Endothelial cell of umbilical vein (primary cell): Measurements from ENCODE around the gene NXPE3. TPM values are rescaled to one million over a fixed set of nuclear protein-coding genes. Genes with fewer than 3 reads are reported as not detected.

Experiments
- BruUV-seq: library from RNA; stranded (reverse); fragments of 400-500 nt; replicated peaks from 2 replicates; lab custom pipeline; 2021; lab: Mats Ljungman, UMichigan
- CTCF ChIA-PET: fragments of 300-600, 350-600 bp; sonication (Branson Sonifier 250); formaldehyde crosslinking; loops from one replicate; lab custom pipeline; 2021; ENCODE audit warnings: antibody characterized with exemption, inconsistent platforms; lab: Charles Lee
- POLR2A ChIA-PET: fragments of 300-600, 350-600 bp; sonication (Branson Sonifier 250); formaldehyde crosslinking; loops from one replicate; lab custom pipeline; 2021; ENCODE audit warnings: antibody characterized with exemption, inconsistent platforms; lab: Charles Lee
- DNase-seq: peaks from one replicate; pipeline ENCODE4 v3.0.0-alpha.2; 2011; ENCODE audit warnings: low read depth, low spot score
- FAIRE-seq: peaks from 2 replicates; lab custom pipeline; 2011; peaks lifted over from hg19 to GRCh38; lab: Jason Lieb, UNC
- H2AFZ ChIP-seq: 2 replicates; pipeline ENCODE4 v1.6.0; 2012; ENCODE audit warnings: low read depth, low read length, control low read depth, inconsistent platforms
- H3K27ac ChIP-seq: 2 replicates; pipeline ENCODE4 v1.5.1; 2011; ENCODE audit warnings: low read depth, mild to moderate bottlenecking, control low read depth, low read length, moderate library complexity; ENCODE audit not compliant: insufficient read depth
- H3K27me3 ChIP-seq, 2 experiments: 2 replicates each; pipeline versions ENCODE4 v1.6.0 to v1.6.1; 2011; ENCODE audit warnings: low read length in 2 of 2, mixed read lengths in 1 of 2; ENCODE audit not compliant: control insufficient read depth in 2 of 2, insufficient read depth in 2 of 2
- H3K36me3 ChIP-seq, 2 experiments: 2 replicates in 1 of 2; 3 replicates in 1 of 2; pipeline ENCODE4 v1.5.1; 2011; ENCODE audit warnings: low read length in 2 of 2, mild to moderate bottlenecking in 1 of 2, moderate library complexity in 1 of 2; ENCODE audit not compliant: control insufficient read depth in 2 of 2, insufficient read depth in 2 of 2; ENCODE audit errors: extremely low read depth in 1 of 2
- H3K4me1 ChIP-seq: 3 replicates; pipeline ENCODE4 v1.5.1; 2011; ENCODE audit warnings: mild to moderate bottlenecking, low read length; ENCODE audit not compliant: control insufficient read depth, insufficient read depth; ENCODE audit errors: extremely low read depth
- H3K4me2 ChIP-seq: 2 replicates; pipeline ENCODE4 v1.6.1; 2011; ENCODE audit warnings: low read length, control low read depth, mixed read lengths; ENCODE audit not compliant: insufficient read depth
- H3K4me3 ChIP-seq, 3 experiments: fragments of 200-600 bp in 1 of 3; sonication (generic), shearing (Covaris generic) in 1 of 3; replicated peaks in 1 of 3; 2 replicates each; pipeline ENCODE4 v1.5.1; 2011 to 2016; ENCODE audit warnings: control low read depth in 3 of 3, low read length in 3 of 3, mild to moderate bottlenecking in 2 of 3, inconsistent platforms in 1 of 3, low read depth in 1 of 3, moderate library complexity in 1 of 3; ENCODE audit not compliant: insufficient read depth in 1 of 3
- H3K79me2 ChIP-seq: 2 replicates; pipeline ENCODE4 v1.6.0; 2012; ENCODE audit warnings: low read length, inconsistent platforms; ENCODE audit not compliant: control insufficient read depth, insufficient read depth
- H3K9ac ChIP-seq: replicated peaks from 2 replicates; pipeline ENCODE3; 2011; ENCODE audit warnings: low read length, control low read depth; ENCODE audit not compliant: insufficient read depth; ENCODE audit errors: extremely low read depth
- H3K9me1 ChIP-seq: replicated peaks from 3 replicates; pipeline ENCODE4 v1.6.0; 2011; ENCODE audit warnings: mild to moderate bottlenecking, low read length; ENCODE audit not compliant: control insufficient read depth, insufficient read depth; ENCODE audit errors: extremely low read depth
- H3K9me3 ChIP-seq: replicated peaks from 2 replicates; pipeline ENCODE4 v1.5.1; 2012; ENCODE audit warnings: low read length, inconsistent platforms; ENCODE audit not compliant: control insufficient read depth, insufficient read depth
- H4K20me1 ChIP-seq: replicated peaks from 2 replicates; pipeline ENCODE3; 2011; ENCODE audit warnings: mild to moderate bottlenecking, low read length; ENCODE audit not compliant: control insufficient read depth, insufficient read depth; ENCODE audit errors: extremely low read depth
- EZH2 ChIP-seq: IDR thresholded peaks from 2 replicates; pipeline ENCODE4 v1.6.1; 2012; ENCODE audit warnings: borderline replicate concordance, low read depth, mild to moderate bottlenecking, moderate library complexity, low read length, inconsistent platforms; ENCODE audit not compliant: severe bottlenecking
- FOS ChIP-seq: IDR thresholded peaks from 2 replicates; pipeline ENCODE4 v1.6.1; 2011; ENCODE audit warnings: mild to moderate bottlenecking, low read length, moderate library complexity, borderline replicate concordance; ENCODE audit not compliant: insufficient read depth
- GATA2 ChIP-seq: IDR thresholded peaks from 2 replicates; pipeline ENCODE4 v1.7.0; 2011; ENCODE audit warnings: low read depth, mild to moderate bottlenecking, moderate library complexity, mixed read lengths, low read length; ENCODE audit not compliant: insufficient read length, insufficient read depth
- MYC ChIP-seq: IDR thresholded peaks from one replicate; pipeline ENCODE4 v1.6.1; 2011; ENCODE audit warnings: mild to moderate bottlenecking, low read depth, low read length
- POLR2A ChIP-seq: IDR thresholded peaks from 2 replicates; pipeline ENCODE4 v1.6.1; 2012; ENCODE audit warnings: low read depth, mild to moderate bottlenecking, control low read depth, low read length
- POLR2AphosphoS5 ChIP-seq: IDR thresholded peaks from 2 replicates; pipeline ENCODE4 v1.6.1; 2012; ENCODE audit warnings: low read depth, mild to moderate bottlenecking, control low read depth, low read length, moderate library complexity; ENCODE audit not compliant: insufficient read depth
- dilution Hi-C: fragments of 300-500 bp; cut with MboI; formaldehyde crosslinking; loops from one replicate; pipeline ENCODE4 v1.15.0; 2019; ENCODE audit warnings: low sequenced_read_pairs; ENCODE audit not compliant: extremely low pct_ligation_motif_present
- intact Hi-C: fragments of 100-400 bp; cut with micrococcal nuclease; formaldehyde crosslinking; loops from one replicate; pipeline ENCODE4 v1.10.0; 2022
- polyA plus RNA-seq, 4 experiments: library from polyadenylated mRNA; depleted of rRNA in 3 of 4; stranded (reverse) in 3 of 4; unstranded in 1 of 4; fragments of >200 nt; gene quantifications; 2 replicates each; pipeline versions ENCODE4 v1.2.1 to v1.2.3, GENCODE V29; 2011 to 2012; ENCODE audit warnings: missing spikeins in 1 of 4
- total RNA-seq: library from RNA; stranded (reverse); gene quantifications from 2 replicates; pipeline ENCODE4 v1.2.3, GENCODE V29; 2021
- TF ChIP-seq, protein P1 (sequence below), 2 donors: IDR thresholded peaks; 1 replicate in 1 of 2; 2 replicates in 1 of 2; pipeline ENCODE4 v1.5.1; 2011; ENCODE audit warnings: low read length in 2 of 2, mild to moderate bottlenecking in 2 of 2, moderate library complexity in 2 of 2, control low read depth in 1 of 2, inconsistent platforms in 1 of 2, low read depth in 1 of 2; ENCODE audit not compliant: insufficient read depth in 1 of 2; ENCODE audit errors: extremely low read depth in 1 of 2
- TF ChIP-seq, protein P2 (sequence below): IDR thresholded peaks from 2 replicates; pipeline ENCODE4 v1.6.1; 2011; ENCODE audit not compliant: insufficient read depth, insufficient read length

Gene NXPE3
- total and polyA plus RNA-seq, 2 donors (not counting 3 experiments of a cell fraction or from before 2014, with no cell fraction given): 13.7 to 20.3 TPM

DNA sequence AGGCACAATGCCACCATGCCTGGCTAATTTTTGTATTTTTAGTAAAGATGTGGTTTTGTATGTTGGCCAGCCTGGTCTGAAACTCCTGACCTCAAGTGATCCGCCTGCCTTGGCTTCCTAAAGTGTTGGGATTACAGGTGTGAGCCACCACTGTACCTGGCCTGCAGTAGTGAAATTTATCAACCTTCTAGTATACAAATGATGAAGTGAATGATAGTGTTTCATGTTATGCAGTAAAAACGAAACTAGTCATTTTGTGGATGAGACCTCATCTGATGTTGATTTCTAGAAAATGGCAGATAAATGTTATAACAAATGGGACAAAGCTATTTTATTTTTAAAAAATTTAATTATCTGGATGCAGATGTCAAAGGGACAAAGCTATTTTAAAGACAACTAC lies 32.9 kb downstream of the NXPE3 start:
- dilution Hi-C loops (no loop called here), intact Hi-C loops (no loop called here)
- Histone ChIP-seq H3K27ac (no peak overlapping the region), H3K27me3 (no peaks in the 10 kb centered on the region), H3K4me1 (peaks cover 14% of the 10 kb centered on the region), H3K9me3 (no peaks in the 10 kb centered on the region), H3K79me2 (no peaks in the 10 kb centered on the region), H3K4me3 (no peak overlapping the region), H2AFZ (no peak overlapping the region), H3K9me1 (no peaks in the 10 kb centered on the region), H3K9ac (no peak overlapping the region), H4K20me1 (no peaks in the 10 kb centered on the region), H3K36me3 (no peaks in the 10 kb centered on the region), H3K4me2 (no peak overlapping the region)
- FAIRE-seq (no peak), DNase-seq (no peak)
- CTCF ChIA-PET: interaction anchor here (1.1 to 12.9 kb wide), 5 partner anchors 9 to 724 kb away, joined by 4 to 358 read pairs (median 14); no protein-coding TSS in a partner anchor
- POLR2A ChIA-PET: interaction anchor here (1.3 kb wide), 1 partner anchor 38 kb away, joined by 3 read pairs; the partner anchor contains the start of gene NFKBIZ
- no TSS peak for BruUV-seq
- TF ChIP-seq POLR2AphosphoS5 (no peak), GATA2 (no peak), EZH2 (no peak), POLR2A (no peak), FOS (no peak), MYC (no peak)
- TF ChIP-seq, protein P1, sequence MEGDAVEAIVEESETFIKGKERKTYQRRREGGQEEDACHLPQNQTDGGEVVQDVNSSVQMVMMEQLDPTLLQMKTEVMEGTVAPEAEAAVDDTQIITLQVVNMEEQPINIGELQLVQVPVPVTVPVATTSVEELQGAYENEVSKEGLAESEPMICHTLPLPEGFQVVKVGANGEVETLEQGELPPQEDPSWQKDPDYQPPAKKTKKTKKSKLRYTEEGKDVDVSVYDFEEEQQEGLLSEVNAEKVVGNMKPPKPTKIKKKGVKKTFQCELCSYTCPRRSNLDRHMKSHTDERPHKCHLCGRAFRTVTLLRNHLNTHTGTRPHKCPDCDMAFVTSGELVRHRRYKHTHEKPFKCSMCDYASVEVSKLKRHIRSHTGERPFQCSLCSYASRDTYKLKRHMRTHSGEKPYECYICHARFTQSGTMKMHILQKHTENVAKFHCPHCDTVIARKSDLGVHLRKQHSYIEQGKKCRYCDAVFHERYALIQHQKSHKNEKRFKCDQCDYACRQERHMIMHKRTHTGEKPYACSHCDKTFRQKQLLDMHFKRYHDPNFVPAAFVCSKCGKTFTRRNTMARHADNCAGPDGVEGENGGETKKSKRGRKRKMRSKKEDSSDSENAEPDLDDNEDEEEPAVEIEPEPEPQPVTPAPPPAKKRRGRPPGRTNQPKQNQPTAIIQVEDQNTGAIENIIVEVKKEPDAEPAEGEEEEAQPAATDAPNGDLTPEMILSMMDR (IDR thresholded peaks at IDR 0.05; ENCODE audit: extremely low read depth in 1 of 2, insufficient read depth in 1 of 2, low read depth in 1 of 2, low read length in 2 of 2): no peak
- TF ChIP-seq, protein P2, sequence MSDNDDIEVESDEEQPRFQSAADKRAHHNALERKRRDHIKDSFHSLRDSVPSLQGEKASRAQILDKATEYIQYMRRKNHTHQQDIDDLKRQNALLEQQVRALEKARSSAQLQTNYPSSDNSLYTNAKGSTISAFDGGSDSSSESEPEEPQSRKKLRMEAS: no peak
